ENCODE results near the gene DPEP1.

The DPEP1 gene

DNA sequence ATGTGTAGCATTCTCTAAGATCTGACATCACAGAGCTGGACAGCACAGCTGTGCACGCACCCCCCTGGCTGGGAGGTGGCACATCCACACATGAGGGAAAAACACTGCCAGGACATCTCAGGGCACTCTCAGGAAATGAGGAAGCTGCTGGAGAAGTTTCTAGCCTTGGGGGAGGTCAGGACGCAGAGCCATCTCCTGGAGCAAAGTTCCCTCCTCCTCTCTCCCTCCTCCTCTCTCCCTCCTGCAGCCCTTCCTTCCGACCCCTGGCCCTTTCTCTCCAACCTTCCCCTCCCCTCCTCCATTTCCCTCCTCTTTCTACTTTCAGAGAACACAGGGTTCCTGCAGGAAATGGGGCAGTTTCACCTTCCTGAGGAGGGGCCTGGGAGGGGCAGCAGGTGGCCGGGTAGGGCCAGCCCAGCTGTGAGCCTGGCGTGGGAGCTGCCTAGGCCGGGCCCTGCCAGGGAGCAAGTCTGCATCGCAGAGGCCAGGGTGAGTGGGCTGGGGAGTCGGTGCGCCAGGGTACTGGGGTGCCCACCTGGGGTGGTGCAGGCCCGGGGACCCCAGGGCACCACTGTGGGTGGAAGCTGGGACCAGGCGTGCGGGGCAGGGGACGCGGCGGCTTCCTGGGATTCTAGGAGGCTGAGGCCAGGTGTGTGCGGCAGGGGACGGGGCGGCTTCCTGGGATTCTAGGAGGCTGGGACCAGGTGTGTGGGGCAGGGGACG is at the start of gene DPEP1:
DPEP1 (plus strand) TSS at position 412 of the 723 bp plus-strand sequence. CDS start 16,769 bp downstream, outside the sequence.
- no peak within 1 kb of the TSS for H3K4me3 ChIP-seq (ENCODE audit: low read length)
- no peak for DNase-seq (ENCODE audit: low read depth)
- TF ChIP-seq, protein P1, sequence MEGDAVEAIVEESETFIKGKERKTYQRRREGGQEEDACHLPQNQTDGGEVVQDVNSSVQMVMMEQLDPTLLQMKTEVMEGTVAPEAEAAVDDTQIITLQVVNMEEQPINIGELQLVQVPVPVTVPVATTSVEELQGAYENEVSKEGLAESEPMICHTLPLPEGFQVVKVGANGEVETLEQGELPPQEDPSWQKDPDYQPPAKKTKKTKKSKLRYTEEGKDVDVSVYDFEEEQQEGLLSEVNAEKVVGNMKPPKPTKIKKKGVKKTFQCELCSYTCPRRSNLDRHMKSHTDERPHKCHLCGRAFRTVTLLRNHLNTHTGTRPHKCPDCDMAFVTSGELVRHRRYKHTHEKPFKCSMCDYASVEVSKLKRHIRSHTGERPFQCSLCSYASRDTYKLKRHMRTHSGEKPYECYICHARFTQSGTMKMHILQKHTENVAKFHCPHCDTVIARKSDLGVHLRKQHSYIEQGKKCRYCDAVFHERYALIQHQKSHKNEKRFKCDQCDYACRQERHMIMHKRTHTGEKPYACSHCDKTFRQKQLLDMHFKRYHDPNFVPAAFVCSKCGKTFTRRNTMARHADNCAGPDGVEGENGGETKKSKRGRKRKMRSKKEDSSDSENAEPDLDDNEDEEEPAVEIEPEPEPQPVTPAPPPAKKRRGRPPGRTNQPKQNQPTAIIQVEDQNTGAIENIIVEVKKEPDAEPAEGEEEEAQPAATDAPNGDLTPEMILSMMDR (IDR thresholded peaks at IDR 0.05; ENCODE audit: insufficient read depth, low read depth, low read length, missing control alignments): no peak

DNA sequence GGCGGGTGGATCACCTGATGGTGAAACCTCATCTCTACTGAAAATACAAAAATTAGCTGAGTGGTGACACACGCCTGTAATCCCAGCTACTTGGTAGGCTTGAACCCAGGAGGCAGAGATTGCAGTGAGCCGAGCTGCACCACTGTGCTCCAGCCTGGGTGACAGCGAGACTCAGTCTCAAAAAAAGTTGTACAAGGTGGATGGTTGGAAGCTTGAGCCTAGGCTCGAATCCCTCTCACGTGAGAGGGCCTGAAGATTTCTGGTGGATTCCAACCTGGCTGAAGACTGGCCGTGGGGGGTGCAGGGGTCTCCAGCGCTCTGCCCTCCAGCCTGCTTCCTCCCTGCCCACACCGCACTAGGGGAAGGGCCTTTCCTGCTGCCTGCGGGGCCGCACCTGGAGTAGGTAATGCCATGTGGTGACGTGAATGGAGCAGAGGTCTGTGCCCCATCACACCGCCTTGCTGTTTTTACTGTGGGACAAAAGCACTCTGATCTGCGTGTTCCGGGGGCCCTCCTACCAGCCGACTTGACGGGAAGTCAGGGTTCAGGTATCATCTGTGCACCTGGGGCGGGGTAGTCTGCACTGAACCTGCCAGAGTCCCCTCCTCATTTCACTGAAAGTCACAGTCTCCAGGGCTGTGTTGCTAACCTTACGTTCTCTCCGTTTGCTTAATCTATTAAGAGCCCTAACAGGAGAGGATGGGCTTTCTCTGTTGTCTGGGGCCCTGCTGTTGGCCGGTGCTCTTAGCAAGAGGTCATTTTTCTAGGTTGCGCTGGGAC is 48.8 kb upstream of the DPEP1 start:
- DNase-seq (ENCODE audit: low read depth): peak; percentile 33
- H3K4me3 ChIP-seq (ENCODE audit: low read length): no peak overlapping the region
- TF ChIP-seq, protein P1 (IDR thresholded peaks at IDR 0.05; ENCODE audit: insufficient read depth, low read depth, low read length, missing control alignments): no peak

DNA sequence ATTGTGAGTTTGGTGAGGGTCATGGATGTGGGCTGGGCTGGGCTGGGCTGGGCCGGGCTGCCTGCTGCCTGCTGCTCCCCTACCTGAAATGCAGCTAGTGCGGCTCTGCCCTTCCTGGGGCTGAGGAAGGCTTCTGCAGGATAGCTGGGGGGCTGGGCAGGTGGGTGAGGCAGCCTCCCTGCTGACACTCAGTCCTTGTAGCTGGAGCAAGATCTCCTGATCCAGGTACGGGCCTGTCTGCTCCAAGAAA is 48.3 kb upstream of the DPEP1 start:
- DNase-seq (ENCODE audit: low read depth): peak; percentile 67
- no peak overlapping the region for H3K4me3 ChIP-seq (ENCODE audit: low read length)
- TF ChIP-seq, protein P1 (IDR thresholded peaks at IDR 0.05; ENCODE audit: insufficient read depth, low read depth, low read length, missing control alignments): no peak

DNA sequence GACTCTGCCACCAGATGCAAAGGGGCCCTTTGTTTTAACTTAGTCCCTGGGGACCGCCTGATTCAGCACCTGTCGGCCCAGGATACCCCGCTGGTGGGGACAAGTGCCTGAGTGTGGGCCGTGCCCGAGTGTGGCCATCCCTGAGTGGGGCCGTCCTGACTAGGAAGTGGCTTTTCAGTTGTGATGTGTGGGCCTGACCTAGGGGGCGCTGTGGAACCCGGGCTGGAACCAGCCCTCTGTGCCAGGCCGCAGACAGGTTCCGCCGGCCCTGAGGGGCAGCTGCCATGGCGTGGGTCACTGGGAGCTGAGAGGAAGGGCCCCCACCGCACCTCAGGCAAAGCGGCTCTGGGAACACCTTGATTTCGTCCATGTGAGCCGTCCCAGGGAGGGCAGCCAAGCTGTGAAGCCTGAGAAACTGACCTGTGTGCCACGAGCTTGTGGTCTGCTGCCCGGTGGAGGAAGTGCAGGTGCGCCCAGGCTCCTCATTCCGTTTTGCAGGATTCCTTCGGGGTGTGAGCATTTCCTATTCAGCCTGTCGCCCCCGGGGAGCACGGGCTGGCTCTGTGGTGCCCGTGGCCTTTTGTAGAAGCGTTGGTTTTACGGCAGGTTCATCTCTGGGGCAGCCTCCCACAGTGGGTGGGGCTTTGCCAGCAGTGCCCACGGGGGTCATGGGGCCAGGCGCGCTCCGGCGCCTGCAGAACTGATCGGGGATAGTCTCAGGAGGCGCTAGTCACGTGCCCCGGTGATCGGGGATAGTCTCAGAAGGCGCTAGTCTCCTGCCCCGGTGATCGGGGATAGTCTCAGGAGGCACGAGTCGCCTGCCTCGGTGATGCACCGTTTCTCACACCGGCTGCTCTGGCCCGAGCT is 47.7 kb upstream of the DPEP1 start:
- peak overlapping the region; percentile 1 for H3K4me3 ChIP-seq (ENCODE audit: low read length)
- TF ChIP-seq, protein P1 (IDR thresholded peaks at IDR 0.05; ENCODE audit: insufficient read depth, low read depth, low read length, missing control alignments): peak; percentile 53
- DNase-seq (ENCODE audit: low read depth): peak; percentile 62

DNA sequence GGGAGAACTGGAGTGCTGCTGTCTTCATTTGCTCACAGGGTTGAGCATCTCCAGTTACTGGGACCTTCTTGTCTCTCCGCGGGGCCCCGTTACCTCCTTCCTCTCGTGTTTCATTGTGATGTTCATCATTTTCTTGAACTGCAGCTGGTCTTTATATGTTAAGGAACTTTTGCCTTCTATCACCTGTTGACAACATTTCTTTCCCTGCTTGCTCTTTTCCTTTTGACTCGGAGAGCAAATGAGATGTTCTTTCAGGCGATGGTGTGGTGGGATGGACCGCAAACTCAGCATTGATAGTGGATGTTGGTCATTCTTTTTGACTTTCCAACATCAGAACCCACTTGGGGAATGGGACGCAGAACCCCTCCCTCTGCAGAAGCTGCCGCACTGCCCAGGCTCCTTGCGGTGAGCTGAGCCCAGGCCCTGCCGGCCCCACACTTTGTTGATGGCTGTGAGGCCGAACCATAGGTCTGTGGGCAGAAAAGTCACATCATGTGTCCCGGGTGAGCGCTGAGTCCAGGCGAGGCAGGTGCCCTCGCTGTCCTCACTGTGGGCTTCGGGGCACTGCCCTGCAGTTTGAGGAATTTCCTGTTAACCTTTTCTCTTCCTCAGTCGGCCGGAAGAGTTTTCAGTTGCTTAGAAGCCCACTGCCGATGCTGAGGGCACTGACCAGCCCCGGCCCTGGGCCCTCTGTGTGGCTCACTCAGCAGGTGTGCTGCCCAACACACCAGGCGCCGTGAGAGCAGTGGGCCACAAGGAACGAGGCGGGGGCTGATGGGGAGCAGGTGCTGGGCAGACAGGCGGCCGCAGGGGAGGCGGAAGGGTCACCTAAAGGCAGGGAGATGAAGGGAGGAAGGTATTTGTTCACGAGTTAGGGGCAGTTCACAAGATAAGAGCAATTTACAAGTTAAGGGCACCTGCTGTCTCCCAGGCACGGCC is 45.5 kb upstream of the DPEP1 start:
- H3K4me3 ChIP-seq (ENCODE audit: low read length): no peak overlapping the region
- no peak for DNase-seq (ENCODE audit: low read depth)
- TF ChIP-seq, protein P1 (IDR thresholded peaks at IDR 0.05; ENCODE audit: insufficient read depth, low read depth, low read length, missing control alignments): no peak

All from epithelial cell of esophagus (primary cell).